Colonic mucosa (tissue), 4 donors: ENCODE data around the gene MEIOSIN. TPM values are rescaled to one million over a fixed set of nuclear protein-coding genes. Genes with fewer than 3 reads are reported as not detected.

Experiments
- DNase-seq: peaks from one replicate; pipeline ENCODE4 v3.0.0-alpha.2; 2020
- H3K27ac ChIP-seq: fragments of 200-600 bp; one replicate; pipeline ENCODE4 v1.8.0; 2021
- H3K27me3 ChIP-seq: fragments of 200-600 bp; one replicate; pipeline ENCODE4 v1.8.0; 2021
- H3K36me3 ChIP-seq: fragments of 200-600 bp; one replicate; pipeline ENCODE4 v1.8.0; 2021
- H3K4me1 ChIP-seq: fragments of 200-600 bp; one replicate; pipeline ENCODE4 v1.8.0; 2021; ENCODE audit warnings: mild to moderate bottlenecking
- H3K4me3 ChIP-seq: fragments of 200-600 bp; one replicate; pipeline ENCODE4 v1.8.0; 2021
- H3K9ac ChIP-seq, 2 donors: one replicate each; pipeline ENCODE4 v1.7.0; 2013; ENCODE audit warnings: control low read depth in 2 of 2, low read depth in 2 of 2, low read length in 2 of 2
- H3K9me3 ChIP-seq: fragments of 200-600 bp; one replicate; pipeline ENCODE4 v1.8.0; 2021
- CTCF ChIP-seq: fragments of 200-600 bp; IDR thresholded peaks from one replicate; pipeline ENCODE4 v1.8.0; 2022; ENCODE audit warnings: antibody characterized with exemption, mild to moderate bottlenecking
- intact Hi-C: fragments of 100-400 bp; cut with DNase I; formaldehyde crosslinking; loops from one replicate; pipeline ENCODE4 v1.14.1; 2022
- total RNA-seq, 2 donors: library from RNA; stranded (reverse); fragmentation: NEBNext Ultra II Directional in 1 of 2; extraction: Animal tissue kit (Norgen Biotek cat#: 25700) in 1 of 2; gene quantifications; one replicate each; pipeline ENCODE4 v1.2.1, GENCODE V29; 2021
- donor health status: healthy.
- donor health status: DM: no; HTN: no; CAD: no.
- donor health status: DM: no; HTN: no; CAD: no.

MEIOSIN gene
- total RNA-seq, 2 donors from 2014 or later = not detected

- H3K27ac ChIP-seq = no peak overlapping the region
- H3K4me1 ChIP-seq = no peaks in the 10 kb centered on the region
- no peaks in the 10 kb centered on the region for H3K9me3 ChIP-seq
- no peak for TF ChIP-seq CTCF
- DNase-seq = no peak
- H3K4me3 ChIP-seq = no peak overlapping the region
- intact Hi-C loops = no loop called here
- no peaks in the 10 kb centered on the region for H3K36me3 ChIP-seq
- no peaks in the 10 kb centered on the region for H3K27me3 ChIP-seq
- H3K9ac ChIP-seq = no peak overlapping the region
Measured at GRCh38 chr19:45804140-45804958, 71.1 kb downstream of the MEIOSIN start.

GRCh38 chr19:45804959-45805230, 71.7 kb downstream of the MEIOSIN start:
- H3K9ac ChIP-seq = no peak overlapping the region
- TF ChIP-seq CTCF = no peak
- no peaks in the 10 kb centered on the region for H3K36me3 ChIP-seq
- no peaks in the 10 kb centered on the region for H3K27me3 ChIP-seq
- H3K4me1 ChIP-seq = no peaks in the 10 kb centered on the region
- intact Hi-C loops = no loop called here
- H3K9me3 ChIP-seq = no peaks in the 10 kb centered on the region
- no peak overlapping the region for H3K4me3 ChIP-seq
- no peak for DNase-seq
- H3K27ac ChIP-seq = no peak overlapping the region

GRCh38 chr19:45805719-45806118, 72.5 kb downstream of the MEIOSIN start:
- Histone ChIP-seq H3K27me3 (no peaks in the 10 kb centered on the region), H3K27ac (no peak overlapping the region), H3K9me3 (no peaks in the 10 kb centered on the region), H3K4me3 (no peak overlapping the region), H3K36me3 (no peaks in the 10 kb centered on the region), H3K9ac (no peak overlapping the region), H3K4me1 (no peaks in the 10 kb centered on the region)
- no peak for TF ChIP-seq CTCF
- DNase-seq = no peak
- intact Hi-C loops = no loop called here

- Histone ChIP-seq H3K27ac (no peak overlapping the region), H3K27me3 (no peaks in the 10 kb centered on the region), H3K9ac (no peak overlapping the region), H3K36me3 (no peaks in the 10 kb centered on the region), H3K4me3 (no peak overlapping the region), H3K9me3 (no peaks in the 10 kb centered on the region), H3K4me1 (no peaks in the 10 kb centered on the region)
- no peak for DNase-seq
- intact Hi-C loops = loop anchor here (10.0 kb wide), 1 partner anchor 75 kb away; the partner anchor contains the start of gene IRF2BP1
- no peak for TF ChIP-seq CTCF
Measured at GRCh38 chr19:45809643-45810159, 76.5 kb downstream of the MEIOSIN start.

- Histone ChIP-seq H3K36me3 (no peaks in the 10 kb centered on the region), H3K4me3 (no peak overlapping the region), H3K4me1 (no peaks in the 10 kb centered on the region), H3K27ac (no peak overlapping the region), H3K9ac (no peak overlapping the region), H3K9me3 (no peaks in the 10 kb centered on the region), H3K27me3 (no peaks in the 10 kb centered on the region)
- TF ChIP-seq CTCF = no peak
- no peak for DNase-seq
- intact Hi-C loops = loop anchor here (10.0 kb wide), 1 partner anchor 73 kb away; the partner anchor contains the start of gene IRF2BP1
Measured at GRCh38 chr19:45812297-45812696, 79.1 kb downstream of the MEIOSIN start.

Other genes starting within 250 kb of the MEIOSIN start
- gene RTN2, start 236.4 kb upstream of the MEIOSIN start, total RNA-seq = 1 to 10 TPM; 4.9 to 8.4 TPM
- gene PPM1N, start 235.0 kb upstream of the MEIOSIN start, total RNA-seq = 1 to 10 TPM in 1 of 2 donors, under 1 TPM in 1; 0.67 to 1.7 TPM
- 100 to 1,000 TPM; 236 to 261 TPM for gene VASP, start 226.0 kb upstream of the MEIOSIN start, total RNA-seq
- 10 to 100 TPM; 12.4 to 14.8 TPM for gene OPA3, start 148.6 kb upstream of the MEIOSIN start, total RNA-seq
- gene GPR4, start 131.2 kb upstream of the MEIOSIN start, total RNA-seq = 1 to 10 TPM in 1 of 2 donors, under 1 TPM in 1; 0.52 to 2.0 TPM
- gene EML2, start 94.0 kb upstream of the MEIOSIN start, total RNA-seq = 100 to 1,000 TPM in 1 of 2 donors, 10 to 100 TPM in 1; 96.2 to 106 TPM
- gene GIPR, start 65.2 kb upstream of the MEIOSIN start, total RNA-seq = 1 to 10 TPM; 8.3 to 9.5 TPM
- 100 to 1,000 TPM; 269 to 484 TPM for gene SNRPD2, start 41.5 kb upstream of the MEIOSIN start, total RNA-seq
- gene QPCTL, start 40.8 kb upstream of the MEIOSIN start, total RNA-seq = 10 to 100 TPM; 10.7 to 11.2 TPM
- gene FBXO46, start 2.5 kb upstream of the MEIOSIN start, total RNA-seq = 10 to 100 TPM; 28.3 to 28.8 TPM
- 10 to 100 TPM; 11.0 to 15.8 TPM for gene SIX5, start 35.8 kb downstream of the MEIOSIN start, total RNA-seq
- 10 to 100 TPM; 30.6 to 36.0 TPM for gene DMPK, start 49.1 kb downstream of the MEIOSIN start, total RNA-seq
- 10 to 100 TPM; 29.1 to 43.6 TPM for gene DMWD, start 59.4 kb downstream of the MEIOSIN start, total RNA-seq
- under 1 TPM in 1 of 2 donors, not detected in 1; 0.12 TPM for gene RSPH6A, start 81.9 kb downstream of the MEIOSIN start, total RNA-seq
- 100 to 1,000 TPM in 1 of 2 donors, 10 to 100 TPM in 1; 55.7 to 101 TPM for gene SYMPK, start 129.7 kb downstream of the MEIOSIN start, total RNA-seq
- 10 to 100 TPM; 48.5 to 55.9 TPM for gene FOXA3, start 130.9 kb downstream of the MEIOSIN start, total RNA-seq
- 10 to 100 TPM; 20.3 to 29.7 TPM for gene IRF2BP1, start 152.7 kb downstream of the MEIOSIN start, total RNA-seq
- gene MYPOP, start 169.2 kb downstream of the MEIOSIN start, total RNA-seq = 1 to 10 TPM; 8.9 to 9.0 TPM
- not detected for gene NANOS2, start 181.3 kb downstream of the MEIOSIN start, total RNA-seq
- gene NOVA2, start 240.4 kb downstream of the MEIOSIN start, total RNA-seq = 1 to 10 TPM in 1 of 2 donors, under 1 TPM in 1; 0.72 to 1.1 TPM